Fibroblast of lung (primary cell): ENCODE data around the gene PIM2.

Experiments used
- EZH2 ChIP-seq: IDR thresholded peaks from 2 replicates; pipeline ENCODE4 v1.5.1; 2012; ENCODE audit warnings: low read length, control low read depth, mild to moderate bottlenecking; ENCODE audit errors: missing control alignments
- TF ChIP-seq, protein P1 (sequence below), 2 donors: IDR thresholded peaks in 1 of 2; conservative IDR thresholded peaks in 1 of 2; 1 replicate in 1 of 2; 2 replicates in 1 of 2; pipeline ENCODE4 v1.5.1; 2011 to 2012; ENCODE audit warnings: low read length in 2 of 2, control low read depth in 1 of 2, inconsistent platforms in 1 of 2, low read depth in 1 of 2, mild to moderate bottlenecking in 1 of 2

DNA sequence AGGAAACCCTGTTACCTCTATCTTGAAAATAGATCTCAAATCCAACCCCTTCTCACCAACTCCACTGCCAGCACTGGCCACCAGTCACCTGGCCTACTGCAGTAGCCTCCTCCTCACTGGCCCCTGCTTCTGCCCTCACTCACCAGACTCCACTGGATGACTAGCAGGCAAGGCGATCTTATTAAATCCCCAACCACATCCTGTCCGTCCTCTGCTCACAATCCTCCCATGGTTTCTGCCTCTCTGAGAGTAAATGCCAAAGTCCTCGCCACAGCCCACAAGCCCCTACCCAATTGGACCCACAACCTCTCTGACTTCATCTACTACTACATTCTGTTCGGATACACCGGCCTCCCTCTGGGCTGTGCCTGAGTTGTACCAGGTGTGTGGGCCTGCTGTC lies 5.4 kb upstream of the PIM2 start:
- TF ChIP-seq EZH2: no peak
- TF ChIP-seq, protein P1, sequence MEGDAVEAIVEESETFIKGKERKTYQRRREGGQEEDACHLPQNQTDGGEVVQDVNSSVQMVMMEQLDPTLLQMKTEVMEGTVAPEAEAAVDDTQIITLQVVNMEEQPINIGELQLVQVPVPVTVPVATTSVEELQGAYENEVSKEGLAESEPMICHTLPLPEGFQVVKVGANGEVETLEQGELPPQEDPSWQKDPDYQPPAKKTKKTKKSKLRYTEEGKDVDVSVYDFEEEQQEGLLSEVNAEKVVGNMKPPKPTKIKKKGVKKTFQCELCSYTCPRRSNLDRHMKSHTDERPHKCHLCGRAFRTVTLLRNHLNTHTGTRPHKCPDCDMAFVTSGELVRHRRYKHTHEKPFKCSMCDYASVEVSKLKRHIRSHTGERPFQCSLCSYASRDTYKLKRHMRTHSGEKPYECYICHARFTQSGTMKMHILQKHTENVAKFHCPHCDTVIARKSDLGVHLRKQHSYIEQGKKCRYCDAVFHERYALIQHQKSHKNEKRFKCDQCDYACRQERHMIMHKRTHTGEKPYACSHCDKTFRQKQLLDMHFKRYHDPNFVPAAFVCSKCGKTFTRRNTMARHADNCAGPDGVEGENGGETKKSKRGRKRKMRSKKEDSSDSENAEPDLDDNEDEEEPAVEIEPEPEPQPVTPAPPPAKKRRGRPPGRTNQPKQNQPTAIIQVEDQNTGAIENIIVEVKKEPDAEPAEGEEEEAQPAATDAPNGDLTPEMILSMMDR (conservative IDR thresholded peaks at IDR 0.05 in 1 of 2, IDR thresholded peaks at IDR 0.05 in 1 of 2; ENCODE audit: low read depth in 1 of 2, low read length in 2 of 2): no peak
